Stimulated activated naive CD8-positive, alpha-beta T cell treated with anti-CD3 and anti-CD28 coated beads, Interleukin-15, Interleukin-2, amounts not matched to agents 100 U/mL and 50 U/mL, for 24 hours (primary cell): ENCODE measurements around the gene SLC40A1.

Experiments used
- ATAC-seq: fragments of 150-1000 bp; cut with Tn5 transposase; one replicate; pipeline ENCODE4 v1.10.0; 2021
- DNase-seq: peaks from one replicate; pipeline ENCODE4 v3.0.0; 2021

The SLC40A1 gene

GRCh38 chr2:189599245-189599644 is 18.7 kb upstream of the SLC40A1 start:
- DNase-seq = no peak

DNA sequence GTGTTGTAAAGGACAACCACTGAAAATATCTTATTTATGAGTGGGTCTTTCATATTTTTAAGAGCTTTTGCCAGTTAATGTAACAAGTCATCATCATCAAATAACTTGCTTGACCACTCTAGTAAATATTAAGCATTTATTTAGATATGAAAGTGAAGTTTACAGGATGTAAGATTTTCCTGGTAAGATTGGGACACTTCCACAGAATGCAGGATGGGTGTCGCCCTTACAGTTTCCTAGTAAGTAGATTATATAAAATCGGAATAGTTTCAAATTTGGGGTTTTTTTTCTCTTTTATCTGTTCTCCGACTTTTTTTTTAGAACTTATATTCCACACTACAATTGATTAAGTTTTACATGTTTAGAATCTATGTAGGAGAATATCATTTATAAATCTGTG is 14.8 kb upstream of the SLC40A1 start:
- DNase-seq = no peak
- ATAC-seq = no peak

More at GRCh38 chr2:189599245-189599644, 18.7 kb upstream of the SLC40A1 start:
- no peak for ATAC-seq

DNA sequence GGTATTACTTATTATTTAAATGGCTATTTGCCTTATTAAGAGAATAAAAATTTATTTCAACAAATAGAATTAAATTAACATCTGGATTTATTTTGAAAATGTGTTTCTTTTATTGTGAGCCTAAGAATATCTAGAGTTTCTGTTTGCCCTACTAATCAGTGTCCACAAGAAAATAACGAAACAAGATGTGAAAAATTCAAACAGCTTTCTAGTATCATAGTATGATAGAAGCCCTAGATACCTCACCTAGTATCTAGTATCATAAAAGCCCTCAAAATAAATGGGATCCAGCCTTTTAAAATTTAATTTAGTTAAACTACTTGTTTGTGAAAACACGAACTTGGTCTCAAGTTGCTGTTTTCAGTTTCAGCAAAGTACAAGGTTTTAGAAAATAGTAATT is 13.7 kb upstream of the SLC40A1 start:
- DNase-seq (no peak), ATAC-seq (no peak)

- DNase-seq (no peak), ATAC-seq (no peak)
Observed at GRCh38 chr2:189593115-189593514, 12.5 kb upstream of the SLC40A1 start.

GRCh38 chr2:189592353-189592984 is 11.9 kb upstream of the SLC40A1 start:
- DNase-seq (no peak), ATAC-seq (no peak)

- no peak for DNase-seq
- no peak for ATAC-seq
Observed at GRCh38 chr2:189587780-189588179, 7.2 kb upstream of the SLC40A1 start.

GRCh38 chr2:189585226-189585756 is 4.7 kb upstream of the SLC40A1 start:
- no peak for ATAC-seq

DNA sequence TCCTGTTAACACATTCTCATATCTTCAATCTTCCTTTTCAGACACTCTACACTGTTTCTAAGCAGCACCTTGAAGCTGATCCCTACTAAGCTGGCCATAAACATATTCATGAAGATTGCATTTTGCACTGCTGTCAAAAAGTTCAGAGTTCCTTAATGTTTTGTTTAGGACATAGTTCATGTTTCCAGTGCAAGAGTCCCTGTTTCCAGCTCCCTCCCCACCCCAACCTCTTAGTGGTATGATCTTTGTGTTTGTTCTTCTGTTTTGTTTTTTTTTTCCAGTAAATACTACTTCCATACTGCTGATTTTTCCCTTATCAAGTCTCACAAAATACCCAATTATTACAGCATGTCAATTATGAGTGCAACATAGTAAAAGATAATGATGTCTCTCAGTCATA is 4.1 kb upstream of the SLC40A1 start:
- DNase-seq (no peak), ATAC-seq (no peak)

More at GRCh38 chr2:189585226-189585756, 4.7 kb upstream of the SLC40A1 start:
- DNase-seq = no peak

GRCh38 chr2:189583227-189584198 is 2.9 kb upstream of the SLC40A1 start:
- ATAC-seq (no peak), DNase-seq (no peak)

GRCh38 chr2:189582809-189583192 is 2.2 kb upstream of the SLC40A1 start:
- DNase-seq (no peak), ATAC-seq (no peak)

DNA sequence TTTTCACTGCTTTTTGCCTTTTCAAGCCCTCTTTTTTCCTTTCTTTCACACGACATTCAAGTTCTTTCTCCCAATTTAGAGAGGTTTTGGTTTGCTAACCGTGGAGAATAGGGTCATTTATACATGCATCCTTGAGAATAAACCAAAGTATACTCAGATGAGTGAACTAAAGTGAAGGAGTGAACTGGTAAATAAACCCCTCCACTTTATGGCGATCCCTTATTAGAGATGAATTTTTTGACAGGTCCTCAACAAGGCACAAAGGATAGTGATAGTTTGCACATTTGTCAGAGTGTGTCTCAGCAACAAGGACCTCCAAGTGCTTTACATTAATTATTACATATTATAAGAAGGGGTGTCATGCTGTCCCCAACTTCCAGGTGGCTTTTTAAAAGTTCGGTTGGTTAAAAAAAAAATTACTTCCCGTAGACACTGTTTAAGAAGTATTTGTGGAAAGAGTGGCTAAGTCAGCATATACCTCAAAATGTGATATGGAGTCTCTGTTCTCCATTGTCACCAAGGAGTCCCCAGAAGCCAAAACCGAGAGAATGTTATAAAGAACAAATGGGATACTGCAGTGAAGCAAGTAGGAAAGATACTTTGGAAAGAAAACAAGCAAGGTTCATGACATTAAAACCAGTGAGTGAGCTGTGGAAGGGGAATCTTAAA is 1.7 kb upstream of the SLC40A1 start:
- ATAC-seq (no peak), DNase-seq (no peak)

- peak; percentile 10 for DNase-seq
- no peak for ATAC-seq
Observed at GRCh38 chr2:189581354-189582139, 961 bp upstream of the SLC40A1 start.

DNA sequence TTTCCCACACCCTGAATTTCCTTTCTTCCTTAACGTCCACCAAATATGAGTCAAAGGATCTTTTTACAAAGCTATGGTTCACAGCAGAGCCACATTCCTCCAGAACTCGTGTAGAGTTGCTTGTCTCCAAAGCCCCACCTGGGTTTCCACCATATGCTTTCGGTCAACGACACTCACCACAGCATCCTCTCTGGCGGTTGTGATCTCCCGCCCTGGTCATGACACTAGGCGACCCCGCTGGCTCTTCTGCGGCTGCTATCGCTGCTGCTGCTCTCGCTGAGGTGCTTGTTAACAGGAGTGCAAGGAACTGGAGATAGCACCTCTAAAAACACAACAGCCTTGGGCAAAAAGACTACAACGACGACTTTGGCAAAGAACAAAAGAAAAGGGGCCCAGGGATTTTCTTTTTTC is 340 bp downstream of the SLC40A1 start:
- ATAC-seq = peak; percentile 24
- peak; percentile 33 for DNase-seq

DNA sequence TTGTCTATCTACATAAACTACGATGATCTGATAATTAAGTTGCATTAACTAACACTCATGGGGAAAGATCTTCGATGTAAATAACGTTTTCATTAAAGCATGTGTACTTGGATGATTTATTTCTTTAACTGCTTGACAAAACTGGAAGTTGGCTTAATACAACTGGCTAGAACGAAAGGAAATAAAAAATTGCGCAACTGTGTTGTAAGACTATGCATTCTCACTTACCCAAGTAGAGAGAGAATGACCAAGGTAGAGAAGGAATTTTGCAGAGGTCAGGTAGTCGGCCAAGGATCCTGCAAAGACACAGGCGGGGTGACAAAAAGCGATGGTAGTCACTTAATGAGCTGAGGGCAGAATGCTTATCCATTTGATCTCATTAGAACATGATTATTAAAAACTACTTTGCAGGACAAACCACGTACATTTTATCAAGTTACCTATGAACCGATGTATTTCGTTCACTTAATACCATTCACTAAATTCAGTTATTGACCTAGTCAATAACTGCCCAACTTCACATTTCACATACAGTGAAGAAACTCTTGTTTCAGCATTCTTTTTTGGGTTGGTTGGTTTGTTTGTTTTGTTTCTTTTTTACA is 900 bp downstream of the SLC40A1 start:
- DNase-seq (no peak), ATAC-seq (no peak)

- ATAC-seq = no peak
- DNase-seq = no peak
Observed at GRCh38 chr2:189578272-189578950, 2.2 kb downstream of the SLC40A1 start.

- ATAC-seq (no peak), DNase-seq (no peak)
Observed at GRCh38 chr2:189577121-189577520, 3.5 kb downstream of the SLC40A1 start.

- DNase-seq = no peak
- ATAC-seq = no peak
Observed at GRCh38 chr2:189576396-189576795, 4.2 kb downstream of the SLC40A1 start.

DNA sequence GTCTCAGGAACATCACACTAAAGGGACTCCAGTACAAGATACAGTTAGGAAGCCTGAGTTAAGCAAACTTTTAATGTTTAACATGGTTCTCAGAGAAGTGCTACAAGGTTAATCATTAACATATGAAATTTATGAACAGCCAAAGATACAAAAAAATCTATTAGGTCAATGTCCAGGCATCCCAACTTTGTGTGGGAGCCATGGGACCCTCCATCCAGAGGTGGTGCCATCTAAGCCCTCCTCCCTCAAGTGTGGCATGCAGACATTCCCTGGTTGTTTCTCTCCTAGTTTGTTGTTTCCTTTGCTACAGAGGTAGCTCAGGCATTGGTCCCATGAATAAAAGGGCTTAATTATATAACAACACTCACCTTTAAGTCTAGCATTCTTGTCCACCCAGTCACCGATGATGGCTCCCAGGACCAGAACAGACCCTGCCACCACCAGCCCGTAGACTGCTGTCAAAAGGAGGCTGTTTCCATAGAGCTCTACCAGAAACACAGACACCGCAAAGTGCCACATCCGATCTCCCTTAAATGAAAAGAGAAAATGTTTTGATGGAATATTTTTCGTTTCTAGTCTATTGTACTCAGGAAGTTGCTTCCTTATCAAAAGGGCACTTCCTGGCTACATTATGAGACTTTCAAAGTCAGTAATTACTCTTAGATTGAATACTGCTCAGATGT is 5.7 kb downstream of the SLC40A1 start:
- DNase-seq (no peak), ATAC-seq (no peak)

- no peak for DNase-seq
Observed at GRCh38 chr2:189570570-189571031, 10.0 kb downstream of the SLC40A1 start.

GRCh38 chr2:189569295-189569910 is 11.2 kb downstream of the SLC40A1 start:
- no peak for DNase-seq
- ATAC-seq = no peak

More at GRCh38 chr2:189570570-189571031, 10.0 kb downstream of the SLC40A1 start:
- ATAC-seq = no peak
